H1 (cell line): Measurements from ENCODE around the gene ZDHHC20. TPM values are rescaled to one million over a fixed set of nuclear protein-coding genes. Genes with fewer than 3 reads are reported as not detected.

Experiments
- CTCF ChIA-PET: fragments of 300-600 bp; sonication (Branson Sonifier 250); formaldehyde crosslinking; loops from one replicate; lab custom pipeline; 2021; ENCODE audit not compliant: partially characterized antibody; lab: Charles Lee
- POLR2A ChIA-PET: fragments of 300-600 bp; sonication (Branson Sonifier 250); formaldehyde crosslinking; loops from one replicate; lab custom pipeline; 2021; ENCODE audit warnings: inconsistent platforms; ENCODE audit not compliant: partially characterized antibody; lab: Charles Lee
- DNase-seq, 2 experiments: peaks; one replicate each; pipeline versions ENCODE4 v3.0.0 to v3.0.0-alpha.2; 2010 to 2022; ENCODE audit warnings: low spot score in 2 of 2, low read depth in 1 of 2, mixed read lengths in 1 of 2
- FAIRE-seq: peaks from 2 replicates; lab custom pipeline; 2011; peaks lifted over from hg19 to GRCh38; lab: Jason Lieb, UNC
- H2AFZ ChIP-seq: 2 replicates; pipeline ENCODE4 v1.8.1; 2012; ENCODE audit warnings: low read length, inconsistent platforms
- H2AK5ac ChIP-seq: 2 replicates; pipeline ENCODE4 v1.6.1; 2013; ENCODE audit warnings: low read depth, low read length
- H2BK120ac ChIP-seq: replicated peaks from 2 replicates; pipeline ENCODE3; 2013; ENCODE audit warnings: low read depth, low read length, inconsistent platforms
- H2BK12ac ChIP-seq: 2 replicates; pipeline ENCODE4 v1.6.1; 2013; ENCODE audit warnings: low read depth, low read length
- H2BK15ac ChIP-seq: 2 replicates; pipeline ENCODE4 v1.6.1; 2013; ENCODE audit warnings: low read length
- H2BK20ac ChIP-seq: 2 replicates; pipeline ENCODE4 v1.6.1; 2013; ENCODE audit warnings: low read length
- H2BK5ac ChIP-seq: 2 replicates; pipeline ENCODE4 v1.6.1; 2013; ENCODE audit warnings: low read depth, low read length
- H3K14ac ChIP-seq: 2 replicates; pipeline ENCODE4 v1.6.1; 2013; ENCODE audit warnings: inconsistent platforms; ENCODE audit not compliant: insufficient read length
- H3K18ac ChIP-seq: 2 replicates; pipeline ENCODE4 v1.6.1; 2013; ENCODE audit warnings: low read length; ENCODE audit errors: extremely low read depth
- H3K23ac ChIP-seq: 2 replicates; pipeline ENCODE4 v1.6.1; 2013; ENCODE audit warnings: inconsistent platforms; ENCODE audit not compliant: insufficient read length
- H3K23me2 ChIP-seq: 2 replicates; pipeline ENCODE4 v1.6.1; 2013; ENCODE audit warnings: low read depth, low read length
- H3K27ac ChIP-seq: 2 replicates; pipeline ENCODE4 v1.6.1; 2011; ENCODE audit warnings: low read depth, low read length, inconsistent platforms
- H3K27me3 ChIP-seq, 4 experiments: replicated peaks in 1 of 4; 1 replicate in 1 of 4; 2 replicates in 3 of 4; pipeline versions ENCODE4 v1.6.1 to v1.8.1; 2011 to 2013; ENCODE audit warnings: low read length in 3 of 4, mild to moderate bottlenecking in 3 of 4, inconsistent platforms in 2 of 4, mixed read lengths in 2 of 4, moderate library complexity in 1 of 4; ENCODE audit not compliant: control insufficient read depth in 3 of 4, insufficient read depth in 3 of 4; ENCODE audit errors: extremely low read depth in 1 of 4
- H3K36me3 ChIP-seq, 4 experiments: 2 replicates each; pipeline versions ENCODE4 v1.6.1 to v1.8.1; 2011 to 2013; ENCODE audit warnings: mild to moderate bottlenecking in 4 of 4, low read length in 3 of 4, moderate library complexity in 2 of 4, control low read depth in 1 of 4, inconsistent platforms in 1 of 4; ENCODE audit not compliant: insufficient read depth in 4 of 4, control insufficient read depth in 2 of 4
- H3K4ac ChIP-seq: replicated peaks from 2 replicates; pipeline ENCODE3; 2013; ENCODE audit warnings: low read length, low read depth, mixed read lengths, inconsistent platforms; ENCODE audit not compliant: insufficient read length
- H3K4me1 ChIP-seq, 4 experiments: replicated peaks in 1 of 4; 1 replicate in 1 of 4; 2 replicates in 3 of 4; pipeline versions ENCODE4 v1.6.1 to v1.8.1; 2011 to 2013; ENCODE audit warnings: low read length in 3 of 4, inconsistent platforms in 2 of 4, mixed read lengths in 1 of 4; ENCODE audit not compliant: insufficient read depth in 4 of 4, control insufficient read depth in 3 of 4
- H3K4me2 ChIP-seq, 2 experiments: 2 replicates each; pipeline versions ENCODE4 v1.6.1 to v1.8.1; 2011 to 2013; ENCODE audit warnings: low read depth in 2 of 2, low read length in 2 of 2, control low read depth in 1 of 2, inconsistent platforms in 1 of 2, mild to moderate bottlenecking in 1 of 2; ENCODE audit not compliant: insufficient read depth in 1 of 2
- H3K4me3 ChIP-seq, 4 experiments: fragments of 200-600, 300-600 bp in 1 of 4; sonication (generic), shearing (Covaris generic), sonication (Bioruptor Twin) in 1 of 4; 2 replicates each; pipeline versions ENCODE4 v1.5.1 to v1.8.1; 2011 to 2016; ENCODE audit warnings: low read length in 4 of 4, low read depth in 3 of 4, control low read depth in 2 of 4, inconsistent platforms in 2 of 4, mild to moderate bottlenecking in 2 of 4, mixed read lengths in 1 of 4, moderate library complexity in 1 of 4; ENCODE audit not compliant: insufficient read depth in 2 of 4; ENCODE audit errors: extremely low read depth in 1 of 4
- H3K56ac ChIP-seq: replicated peaks from 2 replicates; pipeline ENCODE3; 2013; ENCODE audit warnings: low read depth, mild to moderate bottlenecking, mixed read lengths, low read length, inconsistent platforms; ENCODE audit not compliant: insufficient read length
- H3K79me1 ChIP-seq: 2 replicates; pipeline ENCODE4 v1.6.1; 2013; ENCODE audit warnings: low read depth, low read length, control low read depth
- H3K79me2 ChIP-seq, 2 experiments: 2 replicates each; pipeline versions ENCODE4 v1.6.1 to v1.8.1; 2012 to 2013; ENCODE audit warnings: low read length in 2 of 2, mild to moderate bottlenecking in 2 of 2, inconsistent platforms in 1 of 2; ENCODE audit not compliant: insufficient read depth in 2 of 2, control insufficient read depth in 1 of 2
- H3K9ac ChIP-seq, 4 experiments: replicated peaks in 1 of 4; 1 replicate in 1 of 4; 2 replicates in 3 of 4; pipeline versions ENCODE4 v1.6.1 to v1.8.1; 2011 to 2013; ENCODE audit warnings: low read depth in 3 of 4, low read length in 3 of 4, control low read depth in 2 of 4, mild to moderate bottlenecking in 2 of 4, moderate library complexity in 2 of 4, inconsistent platforms in 1 of 4; ENCODE audit errors: extremely low read depth in 1 of 4
- H3K9me3 ChIP-seq, 2 experiments: 2 replicates each; pipeline versions ENCODE4 v1.6.1 to v1.8.1; 2012 to 2013; ENCODE audit warnings: mild to moderate bottlenecking in 2 of 2, moderate library complexity in 2 of 2, control low read depth in 1 of 2, inconsistent platforms in 1 of 2, low read depth in 1 of 2, low read length in 1 of 2, mixed read lengths in 1 of 2; ENCODE audit not compliant: insufficient read depth in 2 of 2
- H4K20me1 ChIP-seq, 2 experiments: replicated peaks in 1 of 2; 2 replicates each; pipeline versions ENCODE3 to v1.8.1; 2011 to 2013; ENCODE audit warnings: inconsistent platforms in 2 of 2, low read length in 2 of 2, mild to moderate bottlenecking in 1 of 2; ENCODE audit not compliant: insufficient read depth in 2 of 2, control insufficient read depth in 1 of 2
- H4K5ac ChIP-seq: 2 replicates; pipeline ENCODE4 v1.6.1; 2013; ENCODE audit warnings: low read length, low read depth, mixed read lengths, inconsistent platforms; ENCODE audit not compliant: insufficient read length
- H4K8ac ChIP-seq: 2 replicates; pipeline ENCODE4 v1.8.0; 2013; ENCODE audit warnings: mild to moderate bottlenecking, moderate library complexity, low read length, inconsistent platforms; ENCODE audit not compliant: insufficient read depth; ENCODE audit errors: extremely low read depth
- H4K91ac ChIP-seq: replicated peaks from 2 replicates; pipeline ENCODE3; 2013; ENCODE audit warnings: low read length, mixed read lengths, inconsistent platforms; ENCODE audit not compliant: insufficient read length
- RAD21 ChIP-seq, 2 experiments: IDR thresholded peaks in 1 of 2; conservative IDR thresholded peaks in 1 of 2; 2 replicates each; pipeline ENCODE4 v1.6.1; 2011; ENCODE audit warnings: low read depth in 2 of 2, low read length in 2 of 2, improper control_type of control experiment in 1 of 2, inconsistent platforms in 1 of 2, mild to moderate bottlenecking in 1 of 2, moderate library complexity in 1 of 2
- WGBS, 2 experiments: shearing (Covaris generic) in 1 of 2; methylation state at CpG; one replicate each; pipeline versions ENCODE4 v1.1.6 to v1.1.7; 2013 to 2015; ENCODE audit warnings: low lambda C conversion rate in 2 of 2, mixed read lengths in 2 of 2, inconsistent platforms in 1 of 2, low coverage in 1 of 2, missing lambda C conversion rate in 1 of 2; ENCODE audit not compliant: insufficient replicate concordance in 2 of 2, insufficient coverage in 1 of 2, insufficient read length in 1 of 2; ENCODE audit errors: extremely low coverage in 1 of 2, missing lambda C conversion rate in 1 of 2; 5-methylcytosine and 5-hydroxymethylcytosine counted together
- polyA plus RNA-seq, 7 experiments: library from polyadenylated mRNA; depleted of rRNA in 3 of 7; stranded (reverse) in 5 of 7; unstranded in 2 of 7; fragments of >200 nt in 5 of 7; fragments of 200-250 nt in 2 of 7; gene quantifications; 1 replicate in 5 of 7; 2 replicates in 1 of 7; 4 replicates in 1 of 7; pipeline versions ENCODE4 v1.2.1 to v1.2.3, GENCODE V29; 2011 to 2013; ENCODE audit warnings: missing spikeins in 2 of 7, mixed read lengths in 2 of 7
- total RNA-seq: library from RNA; stranded (reverse); fragmentation: NEBNext Ultra II Directional; extraction: Animal tissue kit (Norgen Biotek cat#: 25700); gene quantifications from 2 replicates; pipeline ENCODE4 v1.2.1, GENCODE V29; 2021
- TF ChIP-seq, protein P1 (sequence below): IDR thresholded peaks from 2 replicates; pipeline ENCODE4 v1.6.1; 2012; ENCODE audit warnings: low read length, inconsistent platforms
- TF ChIP-seq, protein P2 (sequence below), 3 experiments: IDR thresholded peaks; 1 replicate in 2 of 3; 2 replicates in 1 of 3; pipeline versions ENCODE4 v1.5.1 to v1.6.1; 2011; ENCODE audit warnings: low read length in 3 of 3, mild to moderate bottlenecking in 3 of 3, inconsistent platforms in 2 of 3, low read depth in 1 of 3, moderate library complexity in 1 of 3; ENCODE audit not compliant: insufficient read depth in 1 of 3; ENCODE audit errors: control extremely low read depth in 1 of 3

ZDHHC20 gene
- total and polyA plus RNA-seq, 2 of the 8 experiments (the other 6 are each of a cell fraction or from before 2014, with no cell fraction given): 16.4 to 89.0 TPM

- H3K9ac ChIP-seq: no peak overlapping the region
- ChIA-PET CTCF (interaction anchor here (0.6 to 5.7 kb wide), 19 partner anchors 11 to 1269 kb away, joined by 3 to 74 read pairs (median 4); partner anchors contain the start of genes MRPL57 and SKA3), POLR2A (interaction anchor here (1.6 kb wide), 1 partner anchor 20 kb away, joined by 5 read pairs; the partner anchor contains the start of gene ZDHHC20)
- no peaks in the 10 kb centered on the region for H3K79me2 ChIP-seq
- H3K18ac ChIP-seq: no peak overlapping the region
- WGBS, 2 experiments: 53 to 80% methylated on average over 1 to 7 of the region's 8 CpGs
- DNase-seq: no peak
- no peaks in the 10 kb centered on the region for H3K79me1 ChIP-seq
- TF ChIP-seq RAD21 (IDR thresholded peaks at IDR 0.05 in 1 of 2, conservative IDR thresholded peaks at IDR 0.05 in 1 of 2; ENCODE audit: low read depth in 2 of 2, low read length in 2 of 2): peak; percentile 79 to 86
- TF ChIP-seq, protein P1, sequence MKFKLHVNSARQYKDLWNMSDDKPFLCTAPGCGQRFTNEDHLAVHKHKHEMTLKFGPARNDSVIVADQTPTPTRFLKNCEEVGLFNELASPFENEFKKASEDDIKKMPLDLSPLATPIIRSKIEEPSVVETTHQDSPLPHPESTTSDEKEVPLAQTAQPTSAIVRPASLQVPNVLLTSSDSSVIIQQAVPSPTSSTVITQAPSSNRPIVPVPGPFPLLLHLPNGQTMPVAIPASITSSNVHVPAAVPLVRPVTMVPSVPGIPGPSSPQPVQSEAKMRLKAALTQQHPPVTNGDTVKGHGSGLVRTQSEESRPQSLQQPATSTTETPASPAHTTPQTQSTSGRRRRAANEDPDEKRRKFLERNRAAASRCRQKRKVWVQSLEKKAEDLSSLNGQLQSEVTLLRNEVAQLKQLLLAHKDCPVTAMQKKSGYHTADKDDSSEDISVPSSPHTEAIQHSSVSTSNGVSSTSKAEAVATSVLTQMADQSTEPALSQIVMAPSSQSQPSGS: no peak
- TF ChIP-seq, protein P2, sequence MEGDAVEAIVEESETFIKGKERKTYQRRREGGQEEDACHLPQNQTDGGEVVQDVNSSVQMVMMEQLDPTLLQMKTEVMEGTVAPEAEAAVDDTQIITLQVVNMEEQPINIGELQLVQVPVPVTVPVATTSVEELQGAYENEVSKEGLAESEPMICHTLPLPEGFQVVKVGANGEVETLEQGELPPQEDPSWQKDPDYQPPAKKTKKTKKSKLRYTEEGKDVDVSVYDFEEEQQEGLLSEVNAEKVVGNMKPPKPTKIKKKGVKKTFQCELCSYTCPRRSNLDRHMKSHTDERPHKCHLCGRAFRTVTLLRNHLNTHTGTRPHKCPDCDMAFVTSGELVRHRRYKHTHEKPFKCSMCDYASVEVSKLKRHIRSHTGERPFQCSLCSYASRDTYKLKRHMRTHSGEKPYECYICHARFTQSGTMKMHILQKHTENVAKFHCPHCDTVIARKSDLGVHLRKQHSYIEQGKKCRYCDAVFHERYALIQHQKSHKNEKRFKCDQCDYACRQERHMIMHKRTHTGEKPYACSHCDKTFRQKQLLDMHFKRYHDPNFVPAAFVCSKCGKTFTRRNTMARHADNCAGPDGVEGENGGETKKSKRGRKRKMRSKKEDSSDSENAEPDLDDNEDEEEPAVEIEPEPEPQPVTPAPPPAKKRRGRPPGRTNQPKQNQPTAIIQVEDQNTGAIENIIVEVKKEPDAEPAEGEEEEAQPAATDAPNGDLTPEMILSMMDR (IDR thresholded peaks at IDR 0.05; ENCODE audit: control extremely low read depth in 1 of 3, insufficient read depth in 1 of 3, low read depth in 1 of 3, low read length in 3 of 3): peak in 2 of 3 experiments; percentile 45 to 48; a peak in 2 of 4 replicates
- no peak overlapping the region for H3K27ac ChIP-seq
- no peak overlapping the region for H2AK5ac ChIP-seq
- no peak overlapping the region for H3K4ac ChIP-seq
- H2BK120ac ChIP-seq: no peak overlapping the region
- H3K4me3 ChIP-seq: no peak overlapping the region
- H4K5ac ChIP-seq: no peak overlapping the region
- no peak overlapping the region for H4K91ac ChIP-seq
- H3K4me1 ChIP-seq: 0 out of 7 replicates have a peak, but pooled peaks cover 0 to 2% (median 0%) of the 10 kb centered on the region in 4 experiments
- H3K23me2 ChIP-seq: no peaks in the 10 kb centered on the region
- no peaks in the 10 kb centered on the region for H3K27me3 ChIP-seq
- no peak overlapping the region for H2BK20ac ChIP-seq
- H2BK15ac ChIP-seq: no peak overlapping the region
- H3K4me2 ChIP-seq: no peak overlapping the region
- no peaks in the 10 kb centered on the region for H3K9me3 ChIP-seq
- no peak overlapping the region for H3K14ac ChIP-seq
- FAIRE-seq: peak; percentile 86
- H2AFZ ChIP-seq: no peak overlapping the region
- no peak overlapping the region for H2BK12ac ChIP-seq
- H2BK5ac ChIP-seq: no peak overlapping the region
- H3K56ac ChIP-seq: no peak overlapping the region
- no peaks in the 10 kb centered on the region for H3K36me3 ChIP-seq
- no peak overlapping the region for H4K8ac ChIP-seq
- H3K23ac ChIP-seq: no peak overlapping the region
- no peaks in the 10 kb centered on the region for H4K20me1 ChIP-seq
These were observed 20.0 kb upstream of the ZDHHC20 start for GRCh38 chr13:21478881-21479808.
